HG02938 (cell line): ENCODE data around the gene OR51I2.

Experiments used
- ATAC-seq: cut with Tn5 transposase; IDR thresholded peaks from one replicate; pipeline ENCODE4 v1.9.1; 2021; ENCODE audit warnings: mild to moderate bottlenecking, moderate library complexity; ENCODE audit not compliant: unreplicated experiment

The OR51I2 gene

GRCh38 chr11:5505363-5506048, 56.4 kb downstream of the OR51I2 start:
- no peak for ATAC-seq
